CD4-positive, alpha-beta T cell treated with Interleukin-17A for 4 hours (primary cell): ENCODE data around the gene GRIN2C.
A peak's percentile ranks its signal among the peaks of the same experiment; 100 is the strongest.

Experiments used
- DNase-seq: peaks from one replicate; pipeline ENCODE4 v3.0.0-alpha.2; 2020; ENCODE audit warnings: mixed read lengths

Gene GRIN2C

GRCh38 chr17:74818291-74818938 is 41.3 kb downstream of the GRIN2C start:
- no peak for DNase-seq

DNA sequence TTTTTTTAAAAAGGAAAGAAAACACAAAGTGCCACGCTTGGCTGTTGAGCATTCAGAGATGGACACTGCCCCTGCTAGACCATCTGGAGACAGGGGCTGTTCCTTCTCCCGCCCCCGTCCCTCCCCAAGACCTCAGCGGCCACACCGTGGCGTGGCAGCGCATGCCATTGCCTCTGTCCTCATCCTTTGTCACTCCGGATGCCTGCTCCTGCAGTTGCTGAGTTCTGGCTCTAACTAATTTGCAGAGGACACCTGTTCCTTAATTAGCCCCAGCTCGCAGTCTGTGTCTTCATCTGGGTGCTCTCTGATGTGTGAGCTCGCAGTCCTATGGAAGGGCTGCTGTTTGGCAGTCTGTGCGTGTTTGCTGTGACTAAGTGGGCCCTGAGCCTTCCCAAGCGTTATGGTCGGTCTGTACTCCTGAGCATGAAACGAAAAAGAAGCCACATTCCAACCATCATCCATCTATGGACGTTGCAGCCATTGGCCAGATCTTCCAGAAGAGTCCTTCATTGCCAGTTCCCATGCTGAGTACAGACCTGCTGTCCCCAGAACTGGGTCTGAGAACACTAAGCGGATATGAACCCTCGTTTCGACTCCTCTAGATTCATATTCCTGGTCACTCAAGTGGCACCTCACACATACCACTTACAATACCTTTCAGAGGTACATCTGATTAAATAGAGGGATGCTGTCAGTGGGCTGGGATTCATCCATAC is 42.6 kb downstream of the GRIN2C start:
- no peak for DNase-seq

- no peak for DNase-seq
These were observed 43.9 kb downstream of the GRIN2C start for GRCh38 chr17:74815550-74816370.

DNA sequence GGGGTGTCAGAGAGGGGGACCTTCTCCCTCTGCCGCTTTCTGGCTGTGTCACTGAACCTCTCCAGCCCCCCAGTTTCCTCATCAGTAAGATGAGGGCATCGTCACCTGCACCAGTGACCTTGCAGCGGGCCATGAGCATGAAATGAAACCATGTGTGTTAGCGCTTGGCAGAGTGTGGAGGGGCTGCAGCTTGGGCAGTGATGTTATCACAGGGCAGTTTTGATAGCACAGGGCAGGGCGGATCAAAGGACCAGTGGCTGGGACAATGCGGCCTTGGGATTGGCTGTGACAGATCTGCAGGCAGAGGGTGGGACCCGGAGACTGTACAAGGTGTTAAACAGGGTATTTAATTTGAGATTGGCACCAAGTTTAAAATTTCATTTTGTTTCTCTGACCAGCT is 44.6 kb downstream of the GRIN2C start:
- DNase-seq = no peak

DNA sequence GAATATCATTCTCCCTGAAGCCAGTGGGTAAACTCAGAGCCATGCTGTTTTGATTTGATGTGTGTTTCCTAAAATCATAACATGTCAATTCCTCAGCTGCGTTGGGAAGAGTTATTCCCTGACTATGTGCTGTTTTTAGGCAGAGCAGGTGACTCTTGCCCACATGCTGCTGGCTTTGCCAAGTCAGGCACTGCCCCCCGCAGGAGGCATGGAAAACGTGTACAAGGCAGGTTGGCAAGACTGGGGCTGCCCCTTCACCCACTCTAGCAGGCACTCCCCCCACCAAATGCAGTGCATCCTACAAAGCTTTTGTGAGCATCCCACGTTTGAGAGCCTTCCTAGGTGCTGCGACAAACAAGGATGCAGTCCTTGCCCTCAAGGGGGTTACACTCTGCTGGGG is 45.2 kb downstream of the GRIN2C start:
- peak; percentile 31 for DNase-seq

GRCh38 chr17:74812109-74813009 is 47.3 kb downstream of the GRIN2C start:
- no peak for DNase-seq

DNA sequence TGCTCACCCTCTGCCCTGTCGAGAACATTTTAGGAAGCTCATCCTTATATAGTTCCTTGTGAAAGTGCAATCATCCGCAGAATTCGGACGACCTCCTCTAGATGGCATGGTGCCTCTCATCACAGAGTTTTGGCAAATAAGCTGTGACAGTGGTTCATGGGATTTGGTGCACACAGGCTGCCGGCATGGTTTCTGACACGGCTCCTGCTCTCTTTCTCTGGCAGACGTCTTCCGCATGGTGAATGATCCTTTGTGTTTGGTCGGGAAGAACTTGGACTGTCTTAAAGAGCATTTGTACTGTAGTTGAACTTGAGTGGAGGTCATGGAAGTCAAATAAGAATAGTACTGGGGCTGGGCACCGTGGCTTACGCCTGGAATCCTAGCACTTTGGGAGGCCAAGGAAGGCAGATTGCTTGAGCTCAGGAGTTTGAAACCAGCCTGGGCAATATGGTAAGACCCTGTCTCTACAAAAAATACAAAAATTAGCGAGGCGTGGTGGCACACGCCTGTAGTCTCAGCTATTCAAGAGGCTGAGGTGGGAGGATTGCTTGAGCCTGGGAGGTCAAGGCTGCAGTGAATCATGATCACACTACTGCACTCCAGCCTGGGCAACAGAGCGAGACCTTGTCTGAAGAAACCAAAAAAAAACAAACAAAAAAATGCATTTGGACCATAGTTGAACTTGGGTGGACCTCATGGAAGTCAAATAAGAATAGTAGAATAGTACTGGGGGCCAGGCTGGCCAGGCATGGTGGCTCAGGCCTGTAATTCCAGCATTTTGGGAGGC is 48.8 kb downstream of the GRIN2C start:
- no peak for DNase-seq

DNA sequence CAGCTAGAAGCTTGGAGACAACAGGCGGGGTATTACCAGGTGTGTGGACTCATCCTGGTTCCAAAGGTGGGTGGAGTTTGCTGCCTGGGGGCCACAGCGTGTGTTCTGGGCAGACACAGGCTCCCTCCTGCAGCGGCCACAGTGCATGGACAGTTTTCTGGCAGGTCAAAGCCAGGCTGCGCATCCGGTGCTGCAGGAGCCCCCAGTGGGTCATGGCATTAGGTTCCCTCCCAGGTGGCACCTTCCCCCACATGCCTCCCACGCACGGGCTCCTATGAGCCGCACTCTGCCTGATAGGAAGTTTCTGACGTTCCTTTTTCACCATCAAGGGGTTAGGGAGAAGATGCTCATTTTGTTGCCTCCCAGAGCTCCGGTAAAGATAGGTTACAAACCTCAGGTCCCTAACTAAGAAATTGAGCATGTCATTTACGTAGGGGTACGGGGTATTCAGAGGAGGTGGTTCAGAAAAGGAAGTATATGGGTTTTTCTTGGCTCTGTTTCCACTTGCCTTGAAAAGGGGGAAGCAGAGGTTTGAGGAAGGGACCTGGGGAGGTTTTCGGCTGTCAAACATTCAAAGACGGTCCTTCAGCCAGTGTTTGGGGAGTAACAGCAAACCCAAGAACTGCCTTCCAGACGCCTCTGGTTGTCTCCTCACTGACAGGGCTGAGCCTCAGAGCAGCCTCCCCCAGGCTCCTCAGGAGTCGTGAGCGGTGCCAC is 50.8 kb downstream of the GRIN2C start:
- DNase-seq = no peak

- no peak for DNase-seq
These were observed 51.8 kb downstream of the GRIN2C start for GRCh38 chr17:74807925-74808324.

GRCh38 chr17:74807441-74807840 is 52.2 kb downstream of the GRIN2C start:
- no peak for DNase-seq

DNA sequence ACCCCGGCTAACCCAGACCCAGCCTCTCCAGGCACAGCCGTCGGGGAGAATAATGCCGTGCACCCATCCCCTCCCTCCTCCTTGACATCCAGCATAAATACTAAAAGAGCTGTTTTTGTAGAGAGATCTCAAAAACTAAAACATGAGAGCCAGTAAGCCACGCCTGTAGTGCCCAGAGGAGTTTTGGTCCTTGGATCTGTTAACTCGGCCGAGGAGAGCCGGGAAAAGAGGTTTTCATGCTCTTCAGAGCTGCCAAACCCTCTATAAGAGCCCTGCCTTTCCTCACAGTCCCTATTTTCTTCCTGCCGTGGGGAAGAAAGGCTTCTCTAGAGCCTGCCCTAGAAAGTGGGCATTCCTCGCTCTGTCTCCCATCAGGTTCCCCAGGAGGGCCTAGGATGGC is 53.4 kb downstream of the GRIN2C start:
- DNase-seq = no peak

- DNase-seq = no peak
These were observed 54.1 kb downstream of the GRIN2C start for GRCh38 chr17:74805591-74805991.

- DNase-seq = no peak
These were observed 55.0 kb downstream of the GRIN2C start for GRCh38 chr17:74804683-74805082.

DNA sequence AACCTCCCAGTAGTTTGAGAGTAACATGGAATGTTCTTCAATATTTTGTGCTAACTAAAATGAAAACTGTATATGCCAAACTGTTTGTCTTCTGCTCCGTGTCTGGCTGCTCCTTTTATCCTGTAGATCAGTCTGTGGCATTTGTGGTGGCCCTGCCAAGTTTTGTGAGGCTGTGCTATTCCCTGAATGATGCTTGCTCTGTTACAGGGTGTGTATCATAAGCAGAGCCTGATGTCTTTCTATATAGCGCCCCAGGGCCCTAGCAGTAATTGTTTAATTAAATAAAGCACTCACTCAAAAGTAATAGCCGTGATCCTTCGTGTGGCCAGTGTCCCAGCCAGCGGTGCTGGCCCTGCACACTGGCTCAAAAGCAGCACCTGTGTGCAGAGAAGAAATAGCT is 55.7 kb downstream of the GRIN2C start:
- no peak for DNase-seq

DNA sequence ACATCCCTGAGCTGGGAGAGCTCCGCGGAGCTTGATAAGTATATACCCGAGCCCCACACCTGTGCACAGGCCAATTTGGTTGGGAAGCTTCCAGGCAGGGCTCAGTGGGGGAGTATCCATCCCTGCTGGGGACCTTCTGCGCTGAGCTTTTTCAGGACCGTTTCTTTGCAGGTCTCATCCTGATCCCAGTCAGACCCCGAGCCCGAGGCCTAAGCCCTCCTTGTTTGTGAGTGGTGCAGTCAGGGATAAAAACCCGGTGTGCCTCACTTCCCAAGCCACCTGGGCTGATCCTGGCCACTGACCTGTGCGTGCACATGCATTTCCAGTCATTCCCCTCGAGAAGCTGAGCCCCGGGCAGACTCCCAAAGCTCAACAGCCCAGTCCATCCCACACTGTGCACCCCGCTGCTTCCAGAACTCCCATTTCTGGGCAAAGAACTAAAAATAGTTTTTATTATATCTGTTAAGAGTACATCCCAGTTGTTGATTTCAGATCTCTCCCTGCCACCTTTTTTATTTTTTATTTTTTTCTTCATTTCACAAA is 56.2 kb downstream of the GRIN2C start:
- DNase-seq = no peak

GRCh38 chr17:74801896-74802295 is 57.8 kb downstream of the GRIN2C start:
- no peak for DNase-seq

GRCh38 chr17:74800531-74800930 is 59.2 kb downstream of the GRIN2C start:
- DNase-seq = no peak

- DNase-seq = no peak
These were observed 60.6 kb downstream of the GRIN2C start for GRCh38 chr17:74799097-74799496.

GRCh38 chr17:74798239-74798707 is 61.4 kb downstream of the GRIN2C start:
- DNase-seq = no peak

DNA sequence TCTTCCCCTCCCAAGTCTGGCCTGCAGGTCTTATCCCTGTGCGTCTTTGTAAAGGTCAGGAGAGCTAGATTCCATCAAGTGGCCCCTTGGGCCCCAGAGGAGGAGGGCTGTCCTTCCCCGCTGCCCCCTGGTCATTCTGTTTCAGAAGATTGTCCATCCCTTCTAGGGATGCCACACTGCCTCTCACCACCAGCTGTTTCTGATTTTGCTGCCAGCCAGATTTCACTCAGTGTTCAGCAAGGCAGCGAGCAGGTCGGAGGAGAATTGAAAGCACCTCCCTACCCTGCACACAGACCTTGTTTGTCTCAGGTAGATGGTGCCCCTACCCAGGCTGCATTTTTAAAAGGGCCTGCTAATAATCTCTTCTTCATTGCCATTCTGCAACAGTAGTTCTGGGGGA is 61.9 kb downstream of the GRIN2C start:
- DNase-seq = no peak

DNA sequence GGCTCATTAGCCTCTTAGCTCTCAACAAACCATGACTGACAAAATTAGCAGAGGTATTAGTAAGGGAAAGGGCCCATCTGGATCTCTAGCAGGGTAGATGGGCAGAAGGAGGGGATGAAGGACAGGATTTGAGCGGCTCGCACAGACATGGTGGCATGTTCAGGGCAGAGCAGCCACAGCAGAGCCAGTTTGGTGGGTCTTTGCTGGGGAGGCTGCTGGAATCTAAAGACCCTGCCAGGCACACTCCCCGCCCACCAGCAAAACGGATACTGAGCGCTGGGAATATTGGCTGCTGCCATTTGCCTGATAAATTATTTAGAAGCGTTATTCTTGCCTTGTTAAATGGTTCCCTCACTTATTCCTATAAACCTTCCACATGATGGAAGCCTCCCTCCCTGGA is 62.8 kb downstream of the GRIN2C start:
- no peak for DNase-seq
